B cell (primary cell): Measurements from ENCODE around the gene CETP. TPM values are rescaled to one million over a fixed set of nuclear protein-coding genes. Genes with fewer than 3 reads are reported as not detected.

ENCODE experiments used
- ATAC-seq: fragments of 200-7000 bp; cut with Tn5 transposase; one replicate; pipeline ENCODE4 v1.10.0; 2021; ENCODE audit warnings: low read depth, mild to moderate bottlenecking, moderate number of reproducible peaks, moderate library complexity
- CTCF ChIA-PET: fragments of 350-600 bp; sonication (Branson Sonifier 250); formaldehyde crosslinking; loops from one replicate; lab custom pipeline; 2021; ENCODE audit warnings: antibody characterized with exemption, inconsistent platforms; lab: Charles Lee
- POLR2A ChIA-PET: fragments of 350-600 bp; sonication (Branson Sonifier 250); formaldehyde crosslinking; loops from one replicate; lab custom pipeline; 2021; ENCODE audit warnings: antibody characterized with exemption; lab: Charles Lee
- DNase-seq: peaks from one replicate; pipeline ENCODE4 v3.0.0; 2013
- H2AFZ ChIP-seq: 2 replicates; pipeline ENCODE4 v1.6.1; 2012; ENCODE audit warnings: mild to moderate bottlenecking, low read depth, low read length; ENCODE audit not compliant: insufficient read depth, poor library complexity, severe bottlenecking
- H3K27ac ChIP-seq, 2 donors: 1 replicate in 1 of 2; 2 replicates in 1 of 2; pipeline ENCODE4 v1.5.1; 2012 to 2013; ENCODE audit warnings: low read length in 2 of 2, mild to moderate bottlenecking in 2 of 2, moderate library complexity in 1 of 2
- H3K27me3 ChIP-seq, 4 experiments: fragments of 200-600 bp in 1 of 4; sonication (generic) in 1 of 4; replicated peaks in 1 of 4; 1 replicate in 2 of 4; 2 replicates in 2 of 4; pipeline versions ENCODE4 v1.6.1 to v1.7.0; 2013 to 2016; ENCODE audit warnings: low read length in 3 of 4, mild to moderate bottlenecking in 2 of 4, mixed read lengths in 1 of 4, moderate library complexity in 1 of 4; ENCODE audit not compliant: insufficient read depth in 4 of 4, control insufficient read depth in 3 of 4; ENCODE audit errors: control extremely low read depth in 1 of 4
- H3K36me3 ChIP-seq, 2 experiments: replicated peaks in 1 of 2; 1 replicate in 1 of 2; 2 replicates in 1 of 2; pipeline versions ENCODE4 v1.6.1 to v1.7.1; 2013; ENCODE audit warnings: low read length in 1 of 2; ENCODE audit not compliant: insufficient read depth in 2 of 2, control insufficient read depth in 1 of 2; ENCODE audit errors: control extremely low read depth in 1 of 2, extremely low read depth in 1 of 2
- H3K4me1 ChIP-seq, 2 donors: fragments of 200-600 bp in 1 of 2; sonication (generic) in 1 of 2; 1 replicate in 1 of 2; 2 replicates in 1 of 2; pipeline versions ENCODE4 v1.5.1 to v1.6.1; 2013 to 2017; ENCODE audit warnings: low read length in 2 of 2; ENCODE audit not compliant: control insufficient read depth in 2 of 2, insufficient read depth in 2 of 2
- H3K4me2 ChIP-seq: replicated peaks from 2 replicates; pipeline ENCODE3; 2012; ENCODE audit warnings: mild to moderate bottlenecking, low read depth, low read length; ENCODE audit not compliant: poor library complexity, severe bottlenecking
- H3K4me3 ChIP-seq, 5 experiments: fragments of 200-600 bp in 1 of 5; sonication (generic) in 1 of 5; 1 replicate in 3 of 5; 2 replicates in 2 of 5; pipeline versions ENCODE4 v1.5.1 to v1.7.0; 2011 to 2016; ENCODE audit warnings: low read length in 4 of 5, mild to moderate bottlenecking in 4 of 5, low read depth in 2 of 5, control low read depth in 1 of 5, moderate library complexity in 1 of 5; ENCODE audit not compliant: insufficient read depth in 1 of 5; ENCODE audit errors: control extremely low read depth in 1 of 5, extremely low read depth in 1 of 5
- H3K79me2 ChIP-seq: fragments of 200-600 bp; sonication (generic); one replicate; pipeline ENCODE4 v1.6.0; 2016; ENCODE audit warnings: low read length; ENCODE audit not compliant: control insufficient read depth, insufficient read depth
- H3K9ac ChIP-seq: fragments of 200-600 bp; sonication (generic); 2 replicates; pipeline ENCODE4 v1.6.1; 2017; ENCODE audit warnings: mild to moderate bottlenecking, low read length, moderate library complexity
- H3K9me3 ChIP-seq, 3 donors: one replicate each; pipeline versions ENCODE4 v1.6.1 to v1.7.1; 2013; ENCODE audit warnings: low read length in 2 of 3; ENCODE audit not compliant: control insufficient read depth in 2 of 3, insufficient read depth in 1 of 3; ENCODE audit errors: control extremely low read depth in 1 of 3
- H4K20me1 ChIP-seq: 2 replicates; pipeline ENCODE4 v1.6.0; 2012; ENCODE audit warnings: mild to moderate bottlenecking, low read length; ENCODE audit not compliant: insufficient read depth, control insufficient read depth, poor library complexity, severe bottlenecking
- H3K27ac Mint-ChIP-seq: one replicate; pipeline ENCODE4 v1.8.0; 2021; ENCODE audit warnings: mixed read lengths
- H3K27me3 Mint-ChIP-seq: one replicate; pipeline ENCODE4 v1.8.0; 2021; ENCODE audit warnings: mixed read lengths
- H3K4me1 Mint-ChIP-seq: one replicate; pipeline ENCODE4 v1.8.0; 2021; ENCODE audit warnings: mixed read lengths
- H3K4me3 Mint-ChIP-seq: one replicate; pipeline ENCODE4 v1.8.0; 2021; ENCODE audit warnings: mixed read lengths
- H3K9me3 Mint-ChIP-seq: one replicate; pipeline ENCODE4 v1.8.0; 2022; ENCODE audit warnings: mixed read lengths; ENCODE audit not compliant: insufficient read depth
- EZH2 ChIP-seq: IDR thresholded peaks from 2 replicates; pipeline ENCODE4 v1.6.1; 2012; ENCODE audit warnings: borderline replicate concordance, low read depth, mild to moderate bottlenecking, moderate library complexity, low read length; ENCODE audit not compliant: insufficient read depth, poor library complexity, severe bottlenecking
- WGBS: methylation state at CpG from one replicate; pipeline ENCODE4 v1.1.5; 2013; ENCODE audit warnings: missing lambda C conversion rate; ENCODE audit not compliant: insufficient coverage; 5-methylcytosine and 5-hydroxymethylcytosine counted together
- intact Hi-C: fragments of 100-400 bp; cut with micrococcal nuclease; formaldehyde crosslinking; loops from one replicate; pipeline ENCODE4 v1.10.0; 2022
- polyA plus RNA-seq: library from polyadenylated mRNA; depleted of rRNA; stranded (reverse); fragments of >200 nt; gene quantifications from 2 replicates; pipeline ENCODE4 v1.2.3, GENCODE V29; 2012
- total RNA-seq, 2 donors: library from RNA; stranded (reverse); fragments of 120-200 nt in 1 of 2; gene quantifications; 1 replicate in 1 of 2; 2 replicates in 1 of 2; pipeline versions ENCODE4 v1.2.3 to v1.2.4, GENCODE V29; 2013 to 2022
- TF ChIP-seq, protein P1 (sequence below): fragments of 200-600 bp; IDR thresholded peaks from one replicate; pipeline ENCODE4 v1.8.0; 2022; ENCODE audit warnings: antibody characterized with exemption, mild to moderate bottlenecking

CETP gene
- total and polyA plus RNA-seq, 2 donors (not counting 1 experiment from before 2014, with no cell fraction given), result 0.18 to 1.3 TPM

DNA sequence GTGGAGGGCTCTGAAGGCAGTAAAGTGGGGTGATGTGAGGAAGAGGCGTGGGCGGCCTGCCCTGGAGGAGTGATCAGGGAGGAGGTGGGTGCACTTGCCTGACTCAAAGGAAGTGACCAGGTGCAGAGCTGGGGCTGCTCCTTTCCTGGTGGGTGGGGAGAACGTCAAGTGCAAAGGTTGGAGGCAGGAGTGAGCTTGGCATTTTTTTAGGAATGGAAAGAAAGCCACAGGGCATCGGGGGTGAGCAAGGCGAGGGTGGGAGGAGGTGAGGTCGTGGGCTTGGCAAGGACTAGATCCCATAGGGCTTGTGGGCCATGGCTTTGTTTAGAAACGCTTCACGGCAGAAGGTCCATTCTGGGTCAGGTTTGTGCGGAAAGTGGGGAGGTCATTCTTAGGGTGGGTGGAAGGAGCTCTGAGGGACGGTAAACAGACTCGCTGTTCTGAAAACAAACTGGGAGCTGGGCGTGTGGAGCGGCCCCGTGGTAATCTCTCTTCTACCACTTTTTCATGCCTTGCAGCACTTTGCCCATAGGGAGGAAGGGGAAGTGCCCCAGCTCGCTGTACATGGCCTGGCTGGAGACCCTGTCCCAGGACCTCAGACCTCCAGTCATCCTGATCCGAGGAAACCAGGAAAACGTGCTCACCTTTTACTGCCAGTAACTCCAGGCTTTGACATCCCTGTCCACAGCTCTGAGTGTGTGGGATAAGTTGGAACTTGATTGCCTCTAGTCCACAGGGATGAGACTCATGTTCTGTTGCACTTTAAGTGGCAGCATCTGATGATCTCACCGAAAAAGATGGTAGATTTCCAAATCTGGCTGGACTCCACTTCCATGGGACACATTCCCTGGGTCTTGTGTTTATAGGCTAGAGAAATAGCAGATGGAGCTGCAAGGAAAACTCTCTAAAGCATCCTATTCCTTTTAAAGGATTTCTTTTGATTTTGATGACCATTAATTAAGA lies 48.7 kb upstream of the CETP start:
- H3K79me2 ChIP-seq, result no peaks in the 10 kb centered on the region
- H3K4me1 ChIP-seq, result peaks cover 65 to 80% of the 10 kb centered on the region in 2 donors
- H3K4me3 Mint-ChIP-seq, result peak overlapping the region; percentile 73
- H3K27ac Mint-ChIP-seq, result peak overlapping the region; percentile 99
- no peaks in the 10 kb centered on the region for H3K27me3 ChIP-seq
- no peaks in the 10 kb centered on the region for H3K27me3 Mint-ChIP-seq
- H3K4me3 ChIP-seq, result peak overlapping the region in 1 of 5 experiments; percentile 48
- no peak overlapping the region for H2AFZ ChIP-seq
- 67% methylated on average over 10 of the region's 18 CpGs for WGBS
- ATAC-seq (peak; percentile 2), DNase-seq (peak; percentile 50)
- H3K4me2 ChIP-seq, result peak overlapping the region; percentile 71
- H4K20me1 ChIP-seq, result no peaks in the 10 kb centered on the region
- H3K27ac ChIP-seq, result peak overlapping the region; percentile 86 to 97
- H3K9me3 Mint-ChIP-seq, result no peaks in the 10 kb centered on the region
- H3K36me3 ChIP-seq, result no peaks in the 10 kb centered on the region
- H3K4me1 Mint-ChIP-seq, result peaks cover 78% of the 10 kb centered on the region
- H3K9ac ChIP-seq, result no peak overlapping the region
- ChIA-PET CTCF (interaction anchor here (0.8 to 3.3 kb wide), 5 partner anchors 14 to 46 kb away, joined by 3 to 12 read pairs (median 6); partner anchors contain the start of gene HERPUD1), POLR2A (interaction anchor here (0.5 to 6.9 kb wide), 7 partner anchors 11 to 131 kb away, joined by 3 to 76 read pairs (median 8); partner anchors contain the start of gene HERPUD1)
- TF ChIP-seq, protein P1, sequence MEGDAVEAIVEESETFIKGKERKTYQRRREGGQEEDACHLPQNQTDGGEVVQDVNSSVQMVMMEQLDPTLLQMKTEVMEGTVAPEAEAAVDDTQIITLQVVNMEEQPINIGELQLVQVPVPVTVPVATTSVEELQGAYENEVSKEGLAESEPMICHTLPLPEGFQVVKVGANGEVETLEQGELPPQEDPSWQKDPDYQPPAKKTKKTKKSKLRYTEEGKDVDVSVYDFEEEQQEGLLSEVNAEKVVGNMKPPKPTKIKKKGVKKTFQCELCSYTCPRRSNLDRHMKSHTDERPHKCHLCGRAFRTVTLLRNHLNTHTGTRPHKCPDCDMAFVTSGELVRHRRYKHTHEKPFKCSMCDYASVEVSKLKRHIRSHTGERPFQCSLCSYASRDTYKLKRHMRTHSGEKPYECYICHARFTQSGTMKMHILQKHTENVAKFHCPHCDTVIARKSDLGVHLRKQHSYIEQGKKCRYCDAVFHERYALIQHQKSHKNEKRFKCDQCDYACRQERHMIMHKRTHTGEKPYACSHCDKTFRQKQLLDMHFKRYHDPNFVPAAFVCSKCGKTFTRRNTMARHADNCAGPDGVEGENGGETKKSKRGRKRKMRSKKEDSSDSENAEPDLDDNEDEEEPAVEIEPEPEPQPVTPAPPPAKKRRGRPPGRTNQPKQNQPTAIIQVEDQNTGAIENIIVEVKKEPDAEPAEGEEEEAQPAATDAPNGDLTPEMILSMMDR, result no peak
- TF ChIP-seq EZH2, result no peak
- H3K9me3 ChIP-seq, result no peaks in the 10 kb centered on the region
- intact Hi-C loops, result loop anchor here (1.0 to 10.0 kb wide), 4 partner anchors 18 to 308 kb away; partner anchors contain the start of genes MT2A and SLC12A3
